NCI-H2107 (cell line): Measurements from ENCODE around the gene CYB5A.

ENCODE experiments used
- DNase-seq: peaks from one replicate; lab custom pipeline; 2025; lab: John Stamatoyannopoulos, UW

The CYB5A gene

GRCh38 chr18:74248189-74248588 lies 43.6 kb downstream of the CYB5A start:
- DNase-seq = no peak

GRCh38 chr18:74244554-74244953 lies 47.2 kb downstream of the CYB5A start:
- no peak for DNase-seq

- no peak for DNase-seq
Observed at GRCh38 chr18:74243127-74243526, 48.6 kb downstream of the CYB5A start.

GRCh38 chr18:74242438-74243096 lies 49.2 kb downstream of the CYB5A start:
- no peak for DNase-seq

GRCh38 chr18:74241970-74242369 lies 49.8 kb downstream of the CYB5A start:
- no peak for DNase-seq

- DNase-seq = no peak
Observed at GRCh38 chr18:74241426-74241825, 50.3 kb downstream of the CYB5A start.

GRCh38 chr18:74239567-74239966 lies 52.2 kb downstream of the CYB5A start:
- no peak for DNase-seq

- no peak for DNase-seq
Observed at GRCh38 chr18:74234326-74235171, 57.2 kb downstream of the CYB5A start.

- DNase-seq = no peak
Observed at GRCh38 chr18:74233933-74234325, 57.8 kb downstream of the CYB5A start.

- DNase-seq = no peak
Observed at GRCh38 chr18:74230922-74231714, 60.6 kb downstream of the CYB5A start.

- DNase-seq = no peak
Observed at GRCh38 chr18:74229891-74230290, 61.9 kb downstream of the CYB5A start.

GRCh38 chr18:74229005-74229404 lies 62.8 kb downstream of the CYB5A start:
- DNase-seq = no peak

- DNase-seq = no peak
Observed at GRCh38 chr18:74228312-74228711, 63.5 kb downstream of the CYB5A start.

- DNase-seq = no peak
Observed at GRCh38 chr18:74226666-74227065, 65.1 kb downstream of the CYB5A start.

- no peak for DNase-seq
Observed at GRCh38 chr18:74226156-74226555, 65.6 kb downstream of the CYB5A start.

GRCh38 chr18:74225193-74225840 lies 66.4 kb downstream of the CYB5A start:
- no peak for DNase-seq

- no peak for DNase-seq
Observed at GRCh38 chr18:74222710-74223494, 68.9 kb downstream of the CYB5A start.

- DNase-seq = no peak
Observed at GRCh38 chr18:74221081-74221480, 70.7 kb downstream of the CYB5A start.

- no peak for DNase-seq
Observed at GRCh38 chr18:74219056-74219455, 72.7 kb downstream of the CYB5A start.

GRCh38 chr18:74217476-74218143 lies 74.2 kb downstream of the CYB5A start:
- DNase-seq = no peak

GRCh38 chr18:74216661-74217110 lies 75.1 kb downstream of the CYB5A start:
- no peak for DNase-seq
